GM21717 (cell line): ENCODE measurements around the gene SAP130.
A peak's percentile ranks its signal among the peaks of the same experiment; 100 is the strongest.

Experiments
- ATAC-seq: cut with Tn5 transposase; IDR thresholded peaks from one replicate; pipeline ENCODE4 v1.9.1; 2021; ENCODE audit warnings: mild to moderate bottlenecking, moderate library complexity; ENCODE audit not compliant: unreplicated experiment

Gene SAP130

DNA sequence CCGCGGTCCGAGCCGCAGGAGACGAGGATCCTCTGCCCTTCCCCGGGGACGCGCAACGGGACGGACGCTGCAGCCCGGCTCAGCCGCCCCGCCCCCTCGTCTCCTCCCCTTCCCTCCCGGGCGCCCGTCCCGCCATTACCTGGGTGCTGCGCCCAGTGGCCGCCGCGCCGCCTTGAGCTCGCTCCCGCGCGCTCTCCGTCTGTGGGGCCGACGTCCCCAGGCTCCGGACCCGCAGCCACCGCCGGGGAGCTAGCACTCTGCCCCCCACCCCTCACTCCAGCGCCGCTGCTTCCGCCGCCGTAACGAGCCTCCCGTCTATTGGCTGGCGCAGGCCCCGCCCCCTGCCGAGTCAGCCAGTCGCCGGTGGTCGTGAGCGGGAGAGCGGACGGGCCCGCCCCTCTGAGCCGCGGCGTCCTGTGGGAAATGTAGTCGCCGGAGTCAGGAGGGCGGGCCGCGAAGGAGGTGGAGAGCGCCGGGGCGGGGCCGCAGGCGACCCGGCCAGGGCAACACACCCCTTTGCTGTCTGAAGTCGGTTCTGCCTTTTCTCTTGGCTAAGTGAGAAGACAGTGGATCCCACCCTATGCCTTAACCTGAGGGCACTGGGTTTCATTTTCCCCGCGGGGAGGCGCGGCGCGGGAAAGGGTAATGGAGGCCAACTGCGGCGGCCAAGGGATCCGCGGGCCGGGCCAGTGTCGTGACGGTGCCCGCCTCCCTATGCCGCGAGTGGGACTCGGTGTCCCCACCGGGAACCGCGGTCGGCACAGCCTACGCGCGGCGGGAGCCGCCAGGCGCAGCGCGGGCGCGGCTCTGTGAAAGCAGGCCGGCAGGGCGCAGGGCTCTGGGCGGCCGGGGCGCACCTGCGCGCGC is at the start of gene SAP130:
Gene SAP130 (minus strand): TSS at position 259 of the 867 bp plus-strand sequence. CDS start 1,767 bp downstream, outside the sequence.
- peak; percentile 86 for ATAC-seq

DNA sequence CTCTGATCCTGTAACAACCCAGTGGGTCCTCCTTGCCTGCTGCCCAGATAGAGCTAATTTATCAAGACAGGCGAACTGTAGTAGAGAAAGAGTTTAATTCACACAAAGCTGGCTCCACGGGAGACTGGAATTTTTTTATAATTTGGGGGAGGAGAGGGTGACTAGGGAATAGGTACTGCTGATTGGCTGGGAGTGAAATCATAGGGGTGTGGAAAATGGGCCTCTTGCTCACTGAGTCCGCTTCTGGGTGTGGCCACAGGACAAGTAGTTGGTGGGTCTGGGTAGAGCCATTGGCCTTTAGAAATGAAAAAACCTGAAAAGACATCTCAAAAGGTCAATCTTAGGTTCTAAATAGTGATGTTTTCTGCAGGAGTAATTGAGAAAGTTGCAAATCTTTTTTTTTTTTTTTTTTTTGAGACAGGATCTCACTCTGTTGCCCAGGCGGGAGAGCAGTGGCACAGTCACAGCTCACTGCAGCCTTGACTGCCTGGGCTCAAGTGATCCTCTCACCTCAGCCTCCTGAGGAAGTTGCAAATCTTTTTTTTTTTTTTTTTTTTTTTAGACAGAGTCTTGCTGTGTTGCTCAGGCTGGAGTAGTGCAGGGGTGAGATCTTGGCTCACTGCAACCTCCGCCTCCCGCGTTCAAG is 48.7 kb upstream of the SAP130 start:
- no peak for ATAC-seq

DNA sequence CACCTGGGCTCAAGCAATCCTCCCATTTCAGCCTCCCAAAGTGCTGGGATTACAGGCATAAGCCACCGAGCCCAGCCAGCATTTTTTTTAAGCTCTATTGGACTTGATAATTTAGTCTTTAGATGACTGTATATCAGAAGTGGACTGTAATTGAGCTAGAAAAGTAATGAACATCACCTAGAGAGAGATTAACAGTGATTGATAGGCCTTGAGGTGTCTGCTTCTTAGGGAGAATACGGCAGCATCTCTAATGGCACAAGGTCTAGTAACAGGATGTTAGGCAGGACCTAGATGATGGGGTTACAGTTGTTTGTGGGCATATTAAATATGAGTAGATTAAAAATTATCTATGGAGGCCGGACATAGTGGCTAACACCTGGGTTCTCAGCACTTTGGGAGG is 45.4 kb upstream of the SAP130 start:
- ATAC-seq, result no peak

DNA sequence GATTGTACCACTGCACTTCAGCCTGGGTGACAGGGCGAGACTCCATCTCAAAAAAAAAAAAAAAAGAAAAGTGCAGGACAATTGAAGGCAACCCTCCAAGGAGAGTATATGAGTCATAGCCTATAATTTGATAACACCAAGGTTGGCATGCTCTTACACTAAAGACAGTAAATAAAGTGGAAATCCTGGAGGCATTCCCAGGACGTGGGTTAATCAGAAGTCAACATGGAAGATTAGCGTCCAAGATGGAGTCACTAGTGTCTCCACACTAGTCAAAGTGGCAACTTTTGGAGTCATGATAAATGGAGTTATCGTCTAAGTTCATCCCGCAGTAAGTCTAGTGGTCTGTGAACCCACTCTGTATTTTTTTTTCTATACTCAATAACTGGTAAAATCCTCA is 41.9 kb upstream of the SAP130 start:
- no peak for ATAC-seq

DNA sequence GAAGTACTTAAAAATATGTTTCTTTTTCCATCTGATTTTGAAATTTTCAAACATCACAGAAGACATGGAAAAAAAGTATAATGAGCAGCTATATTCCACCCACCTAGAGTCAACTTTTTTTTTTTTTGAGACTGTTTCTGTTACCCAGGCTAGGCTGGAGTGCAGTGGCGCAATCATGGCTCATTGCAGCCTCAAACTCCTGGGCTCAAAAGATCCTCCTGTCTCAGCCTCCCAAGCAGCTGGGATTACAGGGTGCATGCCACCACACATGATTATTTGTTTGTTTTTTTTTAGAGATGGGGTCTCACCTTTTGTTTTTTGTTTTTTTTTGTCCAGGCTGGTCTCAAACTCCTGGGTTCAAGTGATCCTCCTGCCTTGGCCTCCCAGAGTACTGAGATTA is 36.5 kb upstream of the SAP130 start:
- no peak for ATAC-seq

DNA sequence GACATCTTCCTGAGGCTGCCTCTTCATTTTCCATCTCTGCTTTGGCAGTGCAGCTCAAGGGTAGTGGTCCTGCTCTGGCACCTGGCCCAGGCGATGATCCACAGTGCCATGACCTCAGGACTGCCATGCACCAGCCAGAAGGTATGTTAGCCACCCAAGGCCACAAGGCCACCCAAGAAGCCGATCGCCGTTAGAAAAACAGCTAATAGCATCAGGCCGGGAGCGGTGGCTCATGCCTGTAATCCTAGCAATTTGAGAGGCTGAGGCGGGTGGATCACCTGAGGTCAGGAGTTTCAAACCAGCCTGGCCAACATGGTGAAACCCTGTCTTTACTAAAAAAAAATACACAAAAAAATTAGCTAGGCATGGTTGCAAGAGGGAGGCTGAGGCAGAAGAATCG is 34.7 kb upstream of the SAP130 start:
- ATAC-seq, result no peak

DNA sequence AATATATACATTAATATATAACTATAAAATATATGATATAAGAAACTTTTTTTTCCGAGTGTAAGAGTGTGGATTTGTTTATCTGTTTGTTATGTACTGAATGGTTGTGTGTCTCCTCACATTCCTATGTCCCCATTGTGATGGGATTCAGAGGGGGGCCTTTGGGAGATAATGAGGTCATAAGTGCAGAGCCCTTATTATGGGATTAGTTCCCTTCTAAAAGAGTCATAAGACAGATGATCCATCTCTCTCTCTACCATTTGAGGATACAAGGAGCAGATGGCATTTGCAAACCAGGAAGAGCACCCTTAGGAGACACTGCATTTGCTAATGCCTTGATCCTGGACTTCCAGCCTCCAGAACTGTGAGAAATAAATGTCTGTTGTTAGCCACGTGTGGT is 30.3 kb upstream of the SAP130 start:
- ATAC-seq, result no peak

DNA sequence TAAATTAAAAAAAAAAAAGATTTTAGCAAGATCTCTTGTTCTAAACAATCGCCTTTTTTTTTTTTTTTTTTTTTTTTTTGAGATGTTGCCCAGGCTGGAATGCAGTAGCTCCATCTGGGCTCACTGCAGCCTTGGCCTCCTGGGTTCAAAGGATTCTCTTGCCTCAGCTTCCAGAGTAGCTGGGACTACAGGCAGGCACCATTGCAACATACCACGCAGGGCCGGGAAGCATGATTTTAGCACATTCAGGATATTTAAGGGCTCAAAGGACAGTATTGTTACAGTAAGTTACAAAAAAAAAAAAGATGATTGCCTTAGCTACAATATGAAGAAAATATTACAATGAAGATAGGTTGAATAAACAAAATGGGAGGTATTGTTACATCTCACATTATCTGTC is 29.5 kb upstream of the SAP130 start:
- no peak for ATAC-seq

DNA sequence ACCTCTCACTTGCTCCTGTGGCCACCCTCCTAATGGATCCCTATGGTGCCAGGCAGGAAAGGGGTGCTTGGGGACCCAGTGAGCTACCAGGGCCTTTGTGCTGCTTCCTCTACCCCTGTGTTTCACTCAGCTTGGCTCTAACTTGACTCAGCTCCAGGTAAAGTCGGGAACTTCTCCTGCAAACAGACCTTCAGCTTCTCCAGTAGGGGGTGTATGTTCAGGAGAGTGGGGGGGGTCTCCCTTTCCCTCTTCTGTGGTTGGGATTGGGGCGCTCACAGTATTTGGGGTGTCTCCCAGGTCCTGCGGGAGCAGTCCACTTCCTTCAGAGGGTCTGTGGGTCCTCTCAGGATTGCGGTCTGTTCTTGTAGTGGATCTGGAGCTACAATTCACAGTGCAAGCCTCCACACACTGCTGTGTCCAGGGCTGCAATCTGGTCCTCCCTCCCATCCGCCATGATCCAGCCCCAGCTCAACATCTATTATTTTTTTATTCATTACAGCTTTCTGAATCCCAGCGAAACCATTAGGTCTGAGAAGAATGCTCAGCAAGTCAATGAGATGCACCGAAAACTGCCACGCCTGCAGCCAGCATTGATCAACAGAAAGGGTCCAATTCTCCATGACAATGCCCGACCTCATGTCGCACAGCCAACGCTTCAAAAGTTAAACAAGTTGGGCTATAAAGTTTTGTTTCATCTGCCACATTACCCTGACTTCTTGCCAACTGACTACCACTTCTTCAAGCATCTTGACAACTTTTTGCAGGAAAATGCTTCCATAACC is 26.4 kb upstream of the SAP130 start:
- no peak for ATAC-seq

DNA sequence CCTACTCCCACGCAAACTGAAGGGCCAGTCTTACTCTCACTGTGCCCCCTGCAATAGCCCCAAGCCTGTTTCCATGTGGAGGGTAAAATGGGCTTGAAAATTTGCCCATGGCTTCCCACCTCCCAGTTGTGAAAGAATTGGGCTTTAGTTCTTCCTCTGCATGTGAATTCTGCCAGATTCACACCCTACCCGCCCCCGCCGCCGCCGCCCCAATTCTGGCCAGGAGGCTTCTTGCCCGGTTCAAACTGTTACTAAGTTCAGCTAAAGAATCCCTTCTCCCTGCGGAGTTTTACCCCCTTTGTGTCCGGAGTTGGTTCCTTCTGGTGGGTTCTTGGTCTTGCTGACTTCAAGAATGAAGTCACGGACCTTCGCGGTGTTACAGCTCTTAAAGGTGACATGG is 25.5 kb upstream of the SAP130 start:
- ATAC-seq, result no peak

DNA sequence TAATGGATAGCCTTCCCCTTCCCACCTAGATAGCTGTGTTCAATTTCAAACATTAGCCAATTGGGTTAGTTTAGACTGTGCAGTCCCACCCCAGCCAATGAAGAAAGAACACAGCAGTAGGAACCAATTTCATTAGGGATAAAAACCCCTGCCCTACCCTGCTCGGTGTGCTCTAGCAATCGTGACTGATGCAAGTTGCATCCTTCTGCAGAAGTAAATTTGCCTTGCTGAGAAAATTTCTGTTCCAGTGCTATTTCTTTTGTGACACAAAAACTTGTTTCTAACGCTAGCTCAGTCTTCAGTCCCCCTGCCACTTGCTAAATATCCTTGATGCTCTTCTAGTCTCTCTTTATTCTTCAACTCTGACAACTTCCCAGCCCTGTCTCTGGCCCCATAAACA is 15.2 kb upstream of the SAP130 start:
- no peak for ATAC-seq

DNA sequence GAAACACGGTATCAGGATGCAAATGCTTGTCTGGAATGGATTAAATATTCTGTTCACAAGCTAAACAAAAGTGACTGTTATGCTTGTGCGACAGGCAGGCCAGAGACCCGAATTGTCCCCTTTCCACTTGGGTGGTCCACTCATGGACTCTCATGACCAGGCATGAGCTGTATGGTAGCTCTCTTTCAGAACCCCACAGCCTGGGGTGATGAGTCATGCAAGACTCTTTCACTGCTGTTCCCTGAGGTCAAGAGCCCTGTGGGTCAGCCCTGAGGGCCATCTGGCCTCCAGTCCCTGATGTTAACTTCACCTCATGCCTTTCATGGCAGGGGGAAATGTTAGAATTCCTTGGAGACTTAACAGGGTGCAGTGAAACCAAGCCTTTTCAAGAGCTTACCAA is 13.7 kb upstream of the SAP130 start:
- no peak for ATAC-seq

DNA sequence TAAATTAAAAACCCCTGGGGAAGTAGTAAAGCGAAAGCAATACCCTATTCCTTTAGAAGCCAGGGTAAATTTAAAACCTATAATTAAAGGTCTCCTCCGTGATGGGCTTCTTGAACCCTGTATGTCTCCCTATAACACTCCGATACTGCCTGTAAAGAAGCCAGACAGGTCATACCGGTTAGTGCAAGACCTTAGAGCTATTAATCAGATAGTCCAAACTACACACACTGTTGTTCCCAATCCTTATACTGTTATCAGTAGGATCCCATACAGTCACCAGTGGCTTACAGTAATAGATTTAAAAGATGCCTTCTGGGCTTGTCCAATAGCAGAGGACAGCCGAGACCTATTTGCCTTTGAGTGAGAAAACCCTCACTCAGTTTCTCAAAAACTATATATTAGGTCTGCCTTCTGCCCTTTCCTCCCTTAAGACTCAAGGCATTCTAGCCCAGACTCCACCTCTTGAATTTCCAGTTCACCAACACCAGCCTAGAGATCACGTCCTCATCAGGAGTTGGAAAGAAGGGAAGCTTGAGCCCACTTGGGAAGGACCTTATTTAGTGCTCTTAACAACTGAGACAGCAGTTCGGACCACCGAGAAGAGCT is 12.4 kb upstream of the SAP130 start:
- ATAC-seq, result no peak

DNA sequence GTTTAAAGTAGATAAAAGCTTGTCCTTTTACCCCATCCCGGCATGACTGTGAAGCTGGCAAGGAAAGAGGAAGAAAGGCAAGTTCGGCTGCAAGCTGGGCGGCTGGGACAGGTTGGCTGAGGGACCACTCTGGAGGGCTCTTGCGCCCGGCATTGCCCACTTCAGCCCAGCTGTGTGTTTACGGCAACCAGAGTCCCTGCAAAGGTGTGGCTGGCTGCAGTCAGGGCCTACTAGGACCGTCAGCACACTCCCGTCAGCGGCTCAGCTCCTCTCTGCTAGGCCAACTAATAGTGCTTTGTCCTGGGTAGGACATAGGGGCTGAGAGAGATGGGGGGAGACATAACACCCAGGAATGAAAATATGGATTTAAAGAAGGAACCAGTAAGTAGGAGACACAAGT is 11.7 kb upstream of the SAP130 start:
- no peak for ATAC-seq

DNA sequence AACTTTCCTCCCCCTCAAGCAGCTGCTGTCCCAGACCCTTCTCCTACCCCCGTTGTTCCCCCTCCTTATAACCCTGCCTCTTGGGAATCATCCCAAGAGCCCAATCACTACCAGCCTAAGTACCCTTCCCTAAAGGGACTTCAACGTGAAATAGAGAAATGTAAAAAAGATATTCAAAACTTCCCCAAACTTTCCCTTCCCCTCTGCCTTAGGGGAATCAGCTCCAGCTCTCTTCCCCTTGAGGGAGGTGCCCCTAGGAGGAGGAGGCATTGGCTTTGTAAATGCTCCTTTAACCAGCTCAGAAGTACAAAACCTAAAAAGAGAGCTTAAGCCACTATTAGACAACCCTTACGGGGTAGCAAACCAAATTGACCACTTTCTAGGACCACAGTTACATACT is 10.6 kb upstream of the SAP130 start:
- no peak for ATAC-seq

DNA sequence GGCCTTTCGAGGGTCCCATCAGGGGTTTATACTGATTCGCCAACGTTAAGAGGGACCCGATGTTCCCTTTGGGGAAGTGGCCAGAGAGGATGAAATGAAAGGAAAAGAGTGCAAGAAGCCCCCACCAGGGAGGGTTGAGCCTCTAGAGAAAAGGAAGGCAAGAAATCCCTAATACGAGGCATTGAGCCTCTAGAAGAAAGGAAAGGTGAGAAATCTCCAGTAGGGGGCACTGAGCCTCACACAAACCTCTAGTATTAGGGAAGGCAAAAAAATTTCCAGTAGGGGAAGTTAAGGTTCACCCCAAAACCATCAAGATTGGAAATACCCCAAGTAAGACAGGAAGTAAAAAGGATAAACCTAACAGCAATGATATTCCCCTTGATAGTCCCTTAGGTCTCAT is 9.8 kb upstream of the SAP130 start:
- no peak for ATAC-seq

DNA sequence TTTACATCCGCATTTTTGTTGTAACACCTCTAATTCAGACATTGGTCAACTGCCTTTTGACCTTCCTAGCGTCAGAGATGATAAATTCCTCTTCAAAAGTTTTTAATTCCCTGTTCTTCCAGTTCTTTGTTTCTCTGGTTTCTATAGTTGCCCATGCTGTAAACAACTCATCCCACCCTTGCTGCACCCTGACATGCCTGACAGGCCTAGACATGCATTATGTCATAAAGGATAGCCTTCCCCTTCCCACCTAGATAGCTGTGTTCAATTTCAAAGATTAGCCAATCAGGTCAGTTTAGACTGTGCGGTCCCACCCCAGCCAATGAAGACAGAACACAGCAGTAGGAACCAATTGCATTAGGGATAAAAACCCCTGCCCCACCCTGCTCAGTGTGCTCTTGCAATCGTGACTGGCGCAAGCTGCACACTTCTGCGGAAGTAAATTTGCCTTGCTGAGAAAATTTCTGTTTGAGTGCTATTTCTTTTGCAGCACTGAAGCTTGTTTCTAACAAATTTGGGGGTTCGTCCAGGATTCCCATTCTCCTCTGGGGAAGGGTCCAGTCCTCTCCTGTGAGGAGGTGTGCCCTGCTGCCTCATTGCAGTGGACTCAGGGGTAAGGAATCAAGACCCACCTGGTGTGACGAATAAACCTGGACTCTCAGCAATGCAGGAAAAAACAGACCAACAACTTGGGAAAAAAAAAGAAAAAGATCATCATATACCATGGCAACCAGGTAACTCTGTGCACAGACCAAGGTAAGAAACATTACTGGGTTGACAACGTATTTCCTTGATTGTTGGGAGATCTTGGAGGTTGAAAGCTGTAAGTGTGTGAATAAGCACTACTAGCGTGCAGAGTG is 9.1 kb upstream of the SAP130 start:
- ATAC-seq, result no peak

DNA sequence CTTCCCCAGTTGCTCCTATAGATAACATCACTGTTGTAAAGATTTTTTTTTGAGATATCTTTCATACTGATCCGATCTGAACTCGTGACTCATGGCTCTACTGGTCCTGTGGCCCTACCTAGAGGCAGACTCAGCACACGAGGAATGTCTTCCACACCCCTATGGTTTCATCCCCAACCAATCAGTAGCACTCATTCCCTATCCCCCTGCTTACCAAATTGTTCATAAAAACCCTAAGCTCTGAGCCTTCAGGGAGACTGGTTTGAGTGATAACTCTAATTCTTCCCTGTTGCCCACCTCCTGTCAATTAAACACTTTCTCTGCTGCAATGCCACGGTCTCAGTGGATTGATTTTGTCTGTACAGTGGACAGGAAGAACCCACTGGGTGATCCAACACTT is 4.2 kb upstream of the SAP130 start:
- no peak for ATAC-seq

DNA sequence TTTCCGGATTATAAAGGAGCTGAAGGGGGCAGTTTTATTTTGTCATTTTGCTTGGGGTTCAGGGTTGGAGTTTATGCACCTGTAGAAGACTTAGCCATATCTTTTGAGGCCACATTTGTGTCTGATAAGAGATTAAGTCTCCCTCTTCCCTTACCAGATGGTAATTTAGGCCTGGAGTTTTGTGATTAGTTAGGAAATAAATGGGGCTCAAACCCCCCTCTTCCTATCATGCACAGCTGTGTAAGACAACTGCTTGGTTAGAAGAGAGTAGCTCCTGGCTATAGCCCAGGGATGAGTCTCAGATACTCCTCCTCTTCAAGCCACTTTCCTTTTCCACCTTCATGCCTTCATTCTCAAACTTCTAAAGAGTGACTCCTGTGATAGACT is 802 bp upstream of the SAP130 start:
- no peak for ATAC-seq

DNA sequence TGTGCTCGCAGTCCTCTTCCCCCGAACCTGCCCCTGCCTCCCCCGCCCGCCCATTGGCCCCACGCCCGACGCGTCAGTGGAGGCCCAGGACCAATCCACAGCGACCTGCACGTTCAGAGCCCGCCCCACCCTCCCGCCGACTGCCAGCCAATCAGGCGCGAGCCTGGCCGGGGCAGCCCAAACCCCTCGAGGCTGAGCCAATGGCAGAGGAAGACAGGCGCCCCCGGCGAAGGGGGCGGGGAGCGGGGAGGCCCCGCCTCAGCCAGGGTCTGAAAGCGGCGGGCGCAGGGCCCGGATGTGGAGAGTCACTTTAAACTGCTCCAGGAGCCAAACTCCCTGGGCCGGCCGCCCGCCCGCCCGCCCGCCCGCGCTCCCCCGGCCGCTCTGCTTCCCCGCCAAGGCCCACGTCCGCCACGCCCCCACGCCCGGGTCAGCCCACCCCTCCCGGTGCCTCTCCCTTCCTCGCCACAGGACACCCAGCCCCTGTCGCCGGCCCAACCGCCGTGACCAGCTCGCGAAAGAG is 520 bp downstream of the SAP130 start:
- ATAC-seq, result peak; percentile 84
